A549 (cell line): ENCODE measurements around the gene DBF4B.

ENCODE experiments used
- ESRRA ChIP-seq: fragments of 150-350 bp; IDR thresholded peaks from 2 replicates; pipeline ENCODE4 v1.6.1; 2014; ENCODE audit warnings: mild to moderate bottlenecking, low read length, borderline replicate concordance
- JUNB ChIP-seq: fragments of >200 bp; sonication (Bioruptor Twin); formaldehyde crosslinking; IDR thresholded peaks from 2 replicates; pipeline ENCODE4 v1.6.1; 2016
- RFX5 ChIP-seq: fragments of 450-650 bp; IDR thresholded peaks from 2 replicates; pipeline ENCODE4 v1.7.1; 2014; ENCODE audit warnings: antibody characterized with exemption, mild to moderate bottlenecking, moderate library complexity
- TF ChIP-seq, protein P1 (sequence below): fragments of 450-650 bp; IDR thresholded peaks from 2 replicates; pipeline ENCODE4 v1.6.1; 2014; ENCODE audit warnings: antibody characterized with exemption
- TF ChIP-seq, protein P2 (sequence below): fragments of >200 bp; sonication (Bioruptor Twin); formaldehyde crosslinking; IDR thresholded peaks from 3 replicates; pipeline ENCODE4 v1.5.1; 2016
- TF ChIP-seq, protein P3 (sequence below): fragments of 200-600 bp; sonication (generic); IDR thresholded peaks from 2 replicates; pipeline ENCODE4 v1.6.1; 2016; ENCODE audit warnings: antibody characterized with exemption, mild to moderate bottlenecking, moderate library complexity

DNA sequence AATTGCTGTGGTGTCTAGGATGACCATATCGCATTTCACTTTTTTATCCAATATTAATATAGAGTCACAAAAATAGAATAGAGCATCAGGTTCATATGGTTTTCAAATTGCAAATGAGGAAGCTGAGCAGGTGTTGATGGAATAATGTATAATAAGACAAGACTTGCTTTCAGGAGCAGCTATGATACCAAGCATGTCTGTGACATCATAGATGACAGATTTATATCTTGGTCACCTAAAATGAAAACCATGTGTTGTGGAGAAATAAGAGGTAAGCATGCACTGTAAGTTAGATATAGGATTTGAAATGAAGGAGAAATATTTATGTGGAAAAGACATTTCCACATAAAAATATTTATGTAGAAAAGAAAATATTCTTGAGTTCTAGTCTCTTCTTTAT is 43.6 kb upstream of the DBF4B start:
- TF ChIP-seq RFX5 (no peak), JUNB (no peak), ESRRA (no peak)
- TF ChIP-seq, protein P1, sequence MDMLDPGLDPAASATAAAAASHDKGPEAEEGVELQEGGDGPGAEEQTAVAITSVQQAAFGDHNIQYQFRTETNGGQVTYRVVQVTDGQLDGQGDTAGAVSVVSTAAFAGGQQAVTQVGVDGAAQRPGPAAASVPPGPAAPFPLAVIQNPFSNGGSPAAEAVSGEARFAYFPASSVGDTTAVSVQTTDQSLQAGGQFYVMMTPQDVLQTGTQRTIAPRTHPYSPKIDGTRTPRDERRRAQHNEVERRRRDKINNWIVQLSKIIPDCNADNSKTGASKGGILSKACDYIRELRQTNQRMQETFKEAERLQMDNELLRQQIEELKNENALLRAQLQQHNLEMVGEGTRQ: no peak
- TF ChIP-seq, protein P2, sequence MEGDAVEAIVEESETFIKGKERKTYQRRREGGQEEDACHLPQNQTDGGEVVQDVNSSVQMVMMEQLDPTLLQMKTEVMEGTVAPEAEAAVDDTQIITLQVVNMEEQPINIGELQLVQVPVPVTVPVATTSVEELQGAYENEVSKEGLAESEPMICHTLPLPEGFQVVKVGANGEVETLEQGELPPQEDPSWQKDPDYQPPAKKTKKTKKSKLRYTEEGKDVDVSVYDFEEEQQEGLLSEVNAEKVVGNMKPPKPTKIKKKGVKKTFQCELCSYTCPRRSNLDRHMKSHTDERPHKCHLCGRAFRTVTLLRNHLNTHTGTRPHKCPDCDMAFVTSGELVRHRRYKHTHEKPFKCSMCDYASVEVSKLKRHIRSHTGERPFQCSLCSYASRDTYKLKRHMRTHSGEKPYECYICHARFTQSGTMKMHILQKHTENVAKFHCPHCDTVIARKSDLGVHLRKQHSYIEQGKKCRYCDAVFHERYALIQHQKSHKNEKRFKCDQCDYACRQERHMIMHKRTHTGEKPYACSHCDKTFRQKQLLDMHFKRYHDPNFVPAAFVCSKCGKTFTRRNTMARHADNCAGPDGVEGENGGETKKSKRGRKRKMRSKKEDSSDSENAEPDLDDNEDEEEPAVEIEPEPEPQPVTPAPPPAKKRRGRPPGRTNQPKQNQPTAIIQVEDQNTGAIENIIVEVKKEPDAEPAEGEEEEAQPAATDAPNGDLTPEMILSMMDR: no peak
- TF ChIP-seq, protein P3, sequence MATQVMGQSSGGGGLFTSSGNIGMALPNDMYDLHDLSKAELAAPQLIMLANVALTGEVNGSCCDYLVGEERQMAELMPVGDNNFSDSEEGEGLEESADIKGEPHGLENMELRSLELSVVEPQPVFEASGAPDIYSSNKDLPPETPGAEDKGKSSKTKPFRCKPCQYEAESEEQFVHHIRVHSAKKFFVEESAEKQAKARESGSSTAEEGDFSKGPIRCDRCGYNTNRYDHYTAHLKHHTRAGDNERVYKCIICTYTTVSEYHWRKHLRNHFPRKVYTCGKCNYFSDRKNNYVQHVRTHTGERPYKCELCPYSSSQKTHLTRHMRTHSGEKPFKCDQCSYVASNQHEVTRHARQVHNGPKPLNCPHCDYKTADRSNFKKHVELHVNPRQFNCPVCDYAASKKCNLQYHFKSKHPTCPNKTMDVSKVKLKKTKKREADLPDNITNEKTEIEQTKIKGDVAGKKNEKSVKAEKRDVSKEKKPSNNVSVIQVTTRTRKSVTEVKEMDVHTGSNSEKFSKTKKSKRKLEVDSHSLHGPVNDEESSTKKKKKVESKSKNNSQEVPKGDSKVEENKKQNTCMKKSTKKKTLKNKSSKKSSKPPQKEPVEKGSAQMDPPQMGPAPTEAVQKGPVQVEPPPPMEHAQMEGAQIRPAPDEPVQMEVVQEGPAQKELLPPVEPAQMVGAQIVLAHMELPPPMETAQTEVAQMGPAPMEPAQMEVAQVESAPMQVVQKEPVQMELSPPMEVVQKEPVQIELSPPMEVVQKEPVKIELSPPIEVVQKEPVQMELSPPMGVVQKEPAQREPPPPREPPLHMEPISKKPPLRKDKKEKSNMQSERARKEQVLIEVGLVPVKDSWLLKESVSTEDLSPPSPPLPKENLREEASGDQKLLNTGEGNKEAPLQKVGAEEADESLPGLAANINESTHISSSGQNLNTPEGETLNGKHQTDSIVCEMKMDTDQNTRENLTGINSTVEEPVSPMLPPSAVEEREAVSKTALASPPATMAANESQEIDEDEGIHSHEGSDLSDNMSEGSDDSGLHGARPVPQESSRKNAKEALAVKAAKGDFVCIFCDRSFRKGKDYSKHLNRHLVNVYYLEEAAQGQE: no peak
